HUES6 (cell line): ENCODE data around the gene YY1.
"Not testable (repeated sequence)": the region's sequence is repeated elsewhere in the genome, so short reads cannot be mapped to it uniquely, and the experiment has no call there.

ENCODE experiments used
- H3K27ac ChIP-seq: 2 replicates; pipeline ENCODE4 v1.7.0; 2013; ENCODE audit warnings: low read depth, mild to moderate bottlenecking, low read length, inconsistent platforms
- H3K27me3 ChIP-seq: 2 replicates; pipeline ENCODE4 v1.6.1; 2013; ENCODE audit warnings: low read length; ENCODE audit not compliant: control insufficient read depth, insufficient read depth
- H3K36me3 ChIP-seq: 2 replicates; pipeline ENCODE4 v1.6.1; 2013; ENCODE audit warnings: low read length; ENCODE audit not compliant: control insufficient read depth, insufficient read depth
- H3K4me1 ChIP-seq: 2 replicates; pipeline ENCODE4 v1.6.1; 2013; ENCODE audit warnings: low read length; ENCODE audit not compliant: control insufficient read depth, insufficient read depth
- H3K4me3 ChIP-seq: 2 replicates; pipeline ENCODE4 v1.5.1; 2013; ENCODE audit warnings: low read depth, low read length
- H3K9ac ChIP-seq: one replicate; pipeline ENCODE4 v1.6.1; 2013; ENCODE audit warnings: mild to moderate bottlenecking, low read length
- H3K9me3 ChIP-seq: 2 replicates; pipeline ENCODE4 v1.6.1; 2013; ENCODE audit warnings: low read depth, low read length; ENCODE audit not compliant: control insufficient read depth, insufficient read depth

YY1 gene

GRCh38 chr14:100294213-100294962 is 55.4 kb downstream of the YY1 start:
- Histone ChIP-seq H3K4me1 (no peaks in the 10 kb centered on the region; the same call in 1 of the 2 replicates), H3K9ac (no peak overlapping the region), H3K27me3 (no peaks in the 10 kb centered on the region), H3K9me3 (no peaks in the 10 kb centered on the region), H3K36me3 (peaks cover 76% of the 10 kb centered on the region), H3K27ac (no peak overlapping the region), H3K4me3 (no peak overlapping the region)

GRCh38 chr14:100294963-100295330 is 56.0 kb downstream of the YY1 start:
- Histone ChIP-seq H3K27me3 (no peaks in the 10 kb centered on the region), H3K9ac (no peak overlapping the region), H3K4me3 (no peak overlapping the region), H3K4me1 (no peaks in the 10 kb centered on the region; the same call in 1 of the 2 replicates), H3K27ac (no peak overlapping the region), H3K9me3 (no peaks in the 10 kb centered on the region), H3K36me3 (peaks cover 77% of the 10 kb centered on the region)

- H3K4me1 ChIP-seq = no peaks in the 10 kb centered on the region; the same call in 1 of the 2 replicates
- H3K27ac ChIP-seq = no peak overlapping the region
- no peak overlapping the region for H3K9ac ChIP-seq
- H3K27me3 ChIP-seq = no peaks in the 10 kb centered on the region
- peaks cover 73% of the 10 kb centered on the region for H3K36me3 ChIP-seq
- H3K4me3 ChIP-seq = no peak overlapping the region
- no peaks in the 10 kb centered on the region for H3K9me3 ChIP-seq
Measured at GRCh38 chr14:100295376-100296105, 56.6 kb downstream of the YY1 start.

GRCh38 chr14:100296106-100296651 is 57.2 kb downstream of the YY1 start:
- H3K9ac ChIP-seq = no peak overlapping the region
- no peaks in the 10 kb centered on the region for H3K27me3 ChIP-seq
- H3K4me1 ChIP-seq = no peaks in the 10 kb centered on the region
- H3K36me3 ChIP-seq = peaks cover 67% of the 10 kb centered on the region
- no peak overlapping the region for H3K27ac ChIP-seq
- H3K4me3 ChIP-seq = no peak overlapping the region
- no peaks in the 10 kb centered on the region for H3K9me3 ChIP-seq

GRCh38 chr14:100296729-100297128 is 57.8 kb downstream of the YY1 start:
- H3K9me3 ChIP-seq, H3K9ac ChIP-seq, H3K27me3 ChIP-seq, H3K4me3 ChIP-seq, H3K4me1 ChIP-seq, H3K27ac ChIP-seq: not testable (repeated sequence)
- peaks cover 61% of the 10 kb centered on the region for H3K36me3 ChIP-seq

- Histone ChIP-seq H3K36me3 (peaks cover 52% of the 10 kb centered on the region), H3K4me1 (no peaks in the 10 kb centered on the region), H3K9ac (no peak overlapping the region), H3K4me3 (no peak overlapping the region), H3K27ac (no peak overlapping the region), H3K9me3 (no peaks in the 10 kb centered on the region), H3K27me3 (no peaks in the 10 kb centered on the region)
Measured at GRCh38 chr14:100297320-100298300, 58.7 kb downstream of the YY1 start.

- Histone ChIP-seq H3K4me3 (no peak overlapping the region), H3K27me3 (no peaks in the 10 kb centered on the region), H3K4me1 (peaks cover 8% of the 10 kb centered on the region), H3K36me3 (peaks cover 41% of the 10 kb centered on the region), H3K9ac (no peak overlapping the region), H3K9me3 (no peaks in the 10 kb centered on the region), H3K27ac (no peak overlapping the region)
Measured at GRCh38 chr14:100298551-100299237, 59.8 kb downstream of the YY1 start.

- peaks cover 13% of the 10 kb centered on the region for H3K4me1 ChIP-seq
- no peaks in the 10 kb centered on the region for H3K9me3 ChIP-seq
- no peak overlapping the region for H3K9ac ChIP-seq
- no peaks in the 10 kb centered on the region for H3K27me3 ChIP-seq
- H3K4me3 ChIP-seq = no peak overlapping the region
- peaks cover 39% of the 10 kb centered on the region for H3K36me3 ChIP-seq
- H3K27ac ChIP-seq = no peak overlapping the region
Measured at GRCh38 chr14:100299238-100299560, 60.3 kb downstream of the YY1 start.

- H3K27ac ChIP-seq = no peak overlapping the region
- H3K4me3 ChIP-seq = no peak overlapping the region
- H3K36me3 ChIP-seq = peaks cover 21% of the 10 kb centered on the region
- peaks cover 22% of the 10 kb centered on the region for H3K4me1 ChIP-seq
- no peak overlapping the region for H3K9ac ChIP-seq
- H3K27me3 ChIP-seq = no peaks in the 10 kb centered on the region
- no peaks in the 10 kb centered on the region for H3K9me3 ChIP-seq
Measured at GRCh38 chr14:100302616-100303015, 63.7 kb downstream of the YY1 start.

GRCh38 chr14:100303179-100303578 is 64.2 kb downstream of the YY1 start:
- Histone ChIP-seq H3K9ac (no peak overlapping the region), H3K36me3 (peaks cover 15% of the 10 kb centered on the region), H3K27me3 (no peaks in the 10 kb centered on the region), H3K4me1 (peaks cover 27% of the 10 kb centered on the region), H3K27ac (no peak overlapping the region), H3K4me3 (no peak overlapping the region), H3K9me3 (no peaks in the 10 kb centered on the region)
